GM23338 (cell line): ENCODE results near the gene PPP1R3D. TPM values are rescaled to one million over a fixed set of nuclear protein-coding genes. Genes with fewer than 3 reads are reported as not detected.

ENCODE experiments used
- ATAC-seq: fragments of 200-7000 bp; cut with Tn5 transposase; 3 replicates; pipeline ENCODE4 v1.9.1; 2020
- DNase-seq: peaks from one replicate; pipeline ENCODE4 v3.0.0-alpha.2; 2015; ENCODE audit warnings: low spot score
- H2AFZ ChIP-seq: fragments of 200-600 bp; sonication (generic); 2 replicates; pipeline ENCODE4 v1.8.0; 2016; ENCODE audit warnings: antibody characterized with exemption, mild to moderate bottlenecking, moderate library complexity
- H3F3A ChIP-seq: fragments of 200-600 bp; sonication (generic); replicated peaks from 2 replicates; pipeline ENCODE4 v1.8.0; 2017; ENCODE audit warnings: antibody characterized with exemption, mixed run types, low read depth
- H3K27ac ChIP-seq: fragments of 200-600 bp; sonication (generic); 2 replicates; pipeline ENCODE4 v1.6.1; 2016; ENCODE audit warnings: low read depth
- H3K27me3 ChIP-seq: fragments of 200-600 bp; sonication (generic); 2 replicates; pipeline ENCODE4 v1.8.0; 2016; ENCODE audit warnings: mild to moderate bottlenecking, mixed run types, moderate library complexity; ENCODE audit not compliant: insufficient read depth
- H3K36me3 ChIP-seq: fragments of 200-600 bp; sonication (generic); 2 replicates; pipeline ENCODE4 v1.8.0; 2016; ENCODE audit warnings: mild to moderate bottlenecking; ENCODE audit not compliant: insufficient read depth
- H3K4me1 ChIP-seq: fragments of 200-600 bp; sonication (generic); 2 replicates; pipeline ENCODE4 v1.8.0; 2016; ENCODE audit warnings: mild to moderate bottlenecking, moderate library complexity; ENCODE audit not compliant: insufficient read depth
- H3K4me2 ChIP-seq: fragments of 200-600 bp; sonication (generic); 2 replicates; pipeline ENCODE4 v1.7.1; 2017; ENCODE audit warnings: mixed run types
- H3K4me3 ChIP-seq: fragments of 200-600 bp; sonication (generic); 2 replicates; pipeline ENCODE4 v1.6.1; 2016; ENCODE audit warnings: mixed run types
- H3K79me2 ChIP-seq: fragments of 200-600 bp; sonication (generic); replicated peaks from 2 replicates; pipeline ENCODE4 v1.8.0; 2017; ENCODE audit warnings: mild to moderate bottlenecking; ENCODE audit not compliant: insufficient read depth
- H3K9me2 ChIP-seq: fragments of 200-600 bp; sonication (generic); 2 replicates; pipeline ENCODE4 v1.8.0; 2017; ENCODE audit not compliant: insufficient read depth
- H4K20me1 ChIP-seq: fragments of 200-600 bp; sonication (generic); replicated peaks from 2 replicates; pipeline ENCODE4 v1.8.0; 2017; ENCODE audit warnings: mild to moderate bottlenecking; ENCODE audit not compliant: insufficient read depth
- H3K27ac Mint-ChIP-seq: 2 replicates; pipeline ENCODE4 v1.8.0; 2020; ENCODE audit warnings: inconsistent platforms, mild to moderate bottlenecking, moderate library complexity, mixed read lengths
- H3K27me3 Mint-ChIP-seq: 3 replicates; pipeline ENCODE4 v1.8.0; 2022; ENCODE audit warnings: low read depth, mild to moderate bottlenecking, moderate library complexity, mixed read lengths, inconsistent platforms; ENCODE audit not compliant: insufficient read depth, poor library complexity
- H3K36me3 Mint-ChIP-seq: 3 replicates; pipeline ENCODE4 v1.8.0; 2021; ENCODE audit warnings: low read depth, mild to moderate bottlenecking, inconsistent platforms, moderate library complexity, mixed read lengths
- H3K4me1 Mint-ChIP-seq: 3 replicates; pipeline ENCODE4 v1.8.0; 2020; ENCODE audit warnings: mild to moderate bottlenecking, inconsistent platforms, mixed read lengths
- H3K4me3 Mint-ChIP-seq: 3 replicates; pipeline ENCODE4 v1.8.0; 2021; ENCODE audit warnings: moderate library complexity, mild to moderate bottlenecking, inconsistent platforms, mixed read lengths
- H3K9me3 Mint-ChIP-seq: 3 replicates; pipeline ENCODE4 v1.8.0; 2020; ENCODE audit warnings: moderate library complexity, mild to moderate bottlenecking, inconsistent platforms, mixed read lengths
- CREB1 ChIP-seq: fragments of 250-450 bp; sonication (Bioruptor Pico); IDR thresholded peaks from 2 replicates; pipeline ENCODE4 v1.5.0; 2020; ENCODE audit warnings: low read depth, mild to moderate bottlenecking, moderate library complexity
- CTCF ChIP-seq, 2 experiments: fragments of 200-600 bp in 1 of 2; sonication (generic) in 1 of 2; conservative IDR thresholded peaks; 2 replicates each; pipeline versions ENCODE4 v1.5.1 to v1.6.1; 2016 to 2017; ENCODE audit warnings: antibody characterized with exemption in 2 of 2, low read depth in 2 of 2, mild to moderate bottlenecking in 2 of 2, moderate library complexity in 1 of 2
- ETS1 ChIP-seq: IDR thresholded peaks from 2 replicates; pipeline ENCODE4 v1.6.1; 2016; ENCODE audit warnings: antibody characterized with exemption
- EZH2 ChIP-seq: fragments of 200-600 bp; sonication (generic); IDR thresholded peaks from one replicate; pipeline ENCODE4 v1.8.0; 2017; ENCODE audit warnings: antibody characterized with exemption, mild to moderate bottlenecking, low read depth; ENCODE audit not compliant: unreplicated experiment
- EZH2phosphoT487 ChIP-seq: fragments of 200-600 bp; sonication (generic); IDR thresholded peaks from one replicate; pipeline ENCODE4 v1.8.1; 2018; ENCODE audit warnings: antibody characterized with exemption; ENCODE audit not compliant: unreplicated experiment
- JUNB ChIP-seq: IDR thresholded peaks from one replicate; pipeline ENCODE4 v1.6.1; 2016; ENCODE audit warnings: antibody characterized with exemption; ENCODE audit not compliant: unreplicated experiment
- NANOG ChIP-seq: IDR thresholded peaks from 2 replicates; pipeline ENCODE4 v1.6.1; 2016; ENCODE audit warnings: antibody characterized with exemption, borderline replicate concordance
- POLR2AphosphoS5 ChIP-seq: IDR thresholded peaks from 2 replicates; pipeline ENCODE4 v1.6.1; 2016; ENCODE audit warnings: antibody characterized with exemption, low read depth
- STAT1 ChIP-seq: IDR thresholded peaks from one replicate; pipeline ENCODE4 v1.6.1; 2016; ENCODE audit warnings: antibody characterized with exemption; ENCODE audit not compliant: unreplicated experiment
- ZNF114 ChIP-seq: fragments of 250-450 bp; sonication (Bioruptor Pico); IDR thresholded peaks from 2 replicates; pipeline ENCODE4 v1.5.0; 2020; ENCODE audit warnings: mild to moderate bottlenecking, moderate library complexity
- ZNF331 ChIP-seq: fragments of 250-450 bp; sonication (Bioruptor Pico); IDR thresholded peaks from 2 replicates; pipeline ENCODE4 v1.5.0; 2020; ENCODE audit warnings: low read depth, mild to moderate bottlenecking, moderate library complexity
- ZNF462 ChIP-seq: fragments of 250-450 bp; sonication (Bioruptor Pico); IDR thresholded peaks from 2 replicates; pipeline ENCODE4 v1.5.0; 2020; ENCODE audit warnings: mild to moderate bottlenecking, moderate library complexity
- polyA plus RNA-seq: library from polyadenylated mRNA; unstranded; fragments of >200 nt; fragmentation: Nextera tagmentation; extraction: Ambion mirVana; gene quantifications from 2 replicates; pipeline ENCODE4 v1.2.1, GENCODE V29; 2016
- total RNA-seq: library from RNA; depleted of rRNA; stranded (reverse); fragments of >200 nt; shearing (Covaris generic); gene quantifications from 2 replicates; pipeline ENCODE4 v1.2.3, GENCODE V29; 2014
- TF ChIP-seq, protein P1 (sequence below): IDR thresholded peaks from one replicate; pipeline ENCODE4 v1.6.1; 2018; ENCODE audit warnings: antibody characterized with exemption; ENCODE audit not compliant: unreplicated experiment

PPP1R3D gene
- total and polyA plus RNA-seq, 2 experiments from 2014 or later, result 1.4 to 3.0 TPM

GRCh38 chr20:59939052-59939878 lies 840 bp downstream of the PPP1R3D start:
- H3K27me3 ChIP-seq, result peaks cover 51% of the 10 kb centered on the region
- Mint-ChIP-seq H3K4me1 (peaks cover 9% of the 10 kb centered on the region), H3K27me3 (peaks cover 32% of the 10 kb centered on the region), H3K36me3 (peaks cover 16% of the 10 kb centered on the region), H3K27ac (no peak overlapping the region), H3K9me3 (peaks cover 12% of the 10 kb centered on the region), H3K4me3 (peak overlapping the region; percentile 92; the same call in 2 of the 3 replicates)
- peaks cover 8% of the 10 kb centered on the region for H3K4me1 ChIP-seq
- H3K4me2 ChIP-seq, result peak overlapping the region; percentile 86
- H3K4me3 ChIP-seq, result peak overlapping the region; percentile 74
- peaks cover 12% of the 10 kb centered on the region; the same call in 1 of the 2 replicates for H3K79me2 ChIP-seq
- peak; percentile 69 for DNase-seq
- ATAC-seq, result peak; percentile 42
- peaks cover 11% of the 10 kb centered on the region; the same call in 1 of the 2 replicates for H4K20me1 ChIP-seq
- H2AFZ ChIP-seq, result peak overlapping the region; percentile 89
- H3F3A ChIP-seq, result no peaks in the 10 kb centered on the region
- TF ChIP-seq ZNF331 (CRISPR knock-in tag), result no peak
- TF ChIP-seq, protein P1, sequence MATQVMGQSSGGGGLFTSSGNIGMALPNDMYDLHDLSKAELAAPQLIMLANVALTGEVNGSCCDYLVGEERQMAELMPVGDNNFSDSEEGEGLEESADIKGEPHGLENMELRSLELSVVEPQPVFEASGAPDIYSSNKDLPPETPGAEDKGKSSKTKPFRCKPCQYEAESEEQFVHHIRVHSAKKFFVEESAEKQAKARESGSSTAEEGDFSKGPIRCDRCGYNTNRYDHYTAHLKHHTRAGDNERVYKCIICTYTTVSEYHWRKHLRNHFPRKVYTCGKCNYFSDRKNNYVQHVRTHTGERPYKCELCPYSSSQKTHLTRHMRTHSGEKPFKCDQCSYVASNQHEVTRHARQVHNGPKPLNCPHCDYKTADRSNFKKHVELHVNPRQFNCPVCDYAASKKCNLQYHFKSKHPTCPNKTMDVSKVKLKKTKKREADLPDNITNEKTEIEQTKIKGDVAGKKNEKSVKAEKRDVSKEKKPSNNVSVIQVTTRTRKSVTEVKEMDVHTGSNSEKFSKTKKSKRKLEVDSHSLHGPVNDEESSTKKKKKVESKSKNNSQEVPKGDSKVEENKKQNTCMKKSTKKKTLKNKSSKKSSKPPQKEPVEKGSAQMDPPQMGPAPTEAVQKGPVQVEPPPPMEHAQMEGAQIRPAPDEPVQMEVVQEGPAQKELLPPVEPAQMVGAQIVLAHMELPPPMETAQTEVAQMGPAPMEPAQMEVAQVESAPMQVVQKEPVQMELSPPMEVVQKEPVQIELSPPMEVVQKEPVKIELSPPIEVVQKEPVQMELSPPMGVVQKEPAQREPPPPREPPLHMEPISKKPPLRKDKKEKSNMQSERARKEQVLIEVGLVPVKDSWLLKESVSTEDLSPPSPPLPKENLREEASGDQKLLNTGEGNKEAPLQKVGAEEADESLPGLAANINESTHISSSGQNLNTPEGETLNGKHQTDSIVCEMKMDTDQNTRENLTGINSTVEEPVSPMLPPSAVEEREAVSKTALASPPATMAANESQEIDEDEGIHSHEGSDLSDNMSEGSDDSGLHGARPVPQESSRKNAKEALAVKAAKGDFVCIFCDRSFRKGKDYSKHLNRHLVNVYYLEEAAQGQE, result no peak
- no peak for TF ChIP-seq NANOG
- TF ChIP-seq EZH2, result no peak
- no peak for TF ChIP-seq POLR2AphosphoS5
- TF ChIP-seq CTCF (conservative IDR thresholded peaks at IDR 0.05; ENCODE audit: low read depth in 2 of 2), result no peak
- TF ChIP-seq ZNF114 (CRISPR knock-in tag), result no peak
- TF ChIP-seq STAT1, result no peak
- TF ChIP-seq EZH2phosphoT487, result no peak
- no peak for TF ChIP-seq JUNB
- no peak for TF ChIP-seq ZNF462 (CRISPR knock-in tag)
- TF ChIP-seq ETS1, result no peak
- TF ChIP-seq CREB1, result no peak
- no peak overlapping the region for H3K27ac ChIP-seq
- H3K36me3 ChIP-seq, result peaks cover 16% of the 10 kb centered on the region; the same call in 1 of the 2 replicates
- H3K9me2 ChIP-seq, result no peaks in the 10 kb centered on the region
